Left lung (tissue), 14 donors: ENCODE data around the gene BOLA2. TPM values are rescaled to one million over a fixed set of nuclear protein-coding genes. Genes with fewer than 3 reads are reported as not detected.
"Not testable (repeated sequence)": the region's sequence is repeated elsewhere in the genome, so short reads cannot be mapped to it uniquely, and the experiment has no call there.

Experiments used
- ATAC-seq: fragments of 200-7000 bp; cut with Tn5 transposase; one replicate; pipeline ENCODE4 v1.9.1; 2020; ENCODE audit warnings: moderate library complexity
- DNase-seq, 4 donors: peaks; one replicate each; pipeline ENCODE4 v3.0.0-alpha.2; 2013 to 2020
- H3K27ac ChIP-seq, 2 donors: fragments of 200-600 bp; sonication (generic) in 1 of 2; one replicate each; pipeline versions ENCODE4 v1.5.0 to v1.8.0; 2020 to 2021
- H3K27me3 ChIP-seq, 2 donors: fragments of 200-600 bp; sonication (generic) in 1 of 2; one replicate each; pipeline versions ENCODE4 v1.5.0 to v1.8.0; 2020 to 2021
- H3K36me3 ChIP-seq, 2 donors: fragments of 200-600 bp; sonication (generic) in 1 of 2; one replicate each; pipeline versions ENCODE4 v1.5.0 to v1.8.0; 2020 to 2021
- H3K4me1 ChIP-seq, 2 donors: fragments of 200-600 bp; one replicate each; pipeline ENCODE4 v1.8.0; 2021
- H3K4me3 ChIP-seq, 2 donors: fragments of 200-600 bp; sonication (generic) in 1 of 2; one replicate each; pipeline versions ENCODE4 v1.5.0 to v1.8.0; 2020 to 2021; ENCODE audit warnings: mild to moderate bottlenecking in 1 of 2
- H3K9me3 ChIP-seq, 2 donors: fragments of 200-600 bp; sonication (generic) in 1 of 2; one replicate each; pipeline versions ENCODE4 v1.5.0 to v1.8.0; 2020 to 2021
- intact Hi-C, 2 donors: fragments of 100-400 bp; cut with DNase I; formaldehyde crosslinking; loops; one replicate each; pipeline versions ENCODE4 v1.11.2 to v1.14.2; 2022
- long read RNA-seq, 12 donors: library from polyadenylated mRNA in 2 of 12; unstranded in 2 of 12; transcript quantifications; one replicate each; pipeline ENCODE4 v2.0.0 and lab custom pipeline, GENCODE V29; 2019 to 2026
- polyA plus RNA-seq, 6 donors: library from polyadenylated mRNA; unstranded; fragments of 120-200 nt; gene quantifications; one replicate each; pipeline ENCODE4 v1.2.1, GENCODE V29; 2013; ENCODE audit not compliant: insufficient read length in 6 of 6
- total RNA-seq, 2 donors: library from RNA; stranded (reverse); fragmentation: NEBNext Ultra II Directional; extraction: Animal tissue kit (Norgen Biotek cat#: 25700); gene quantifications; one replicate each; pipeline ENCODE4 v1.2.1, GENCODE V29; 2021
- donor health status: DM: no; HTN: yes; CAD: no.
- donor health status: DM: no; HTN: no; CAD: no.

BOLA2 gene
- total RNA-seq: 1 to 10 TPM; 2.9 to 8.8 TPM
- 1 to 10 TPM; 3.9 to 8.3 (median 5.5) TPM for polyA plus RNA-seq
- long read RNA-seq, donor 1, transcript BOLA2-201 (3 exons, 1,012 nt): major isoform, 20 of 20 reads
- long read RNA-seq, donor 1, partial matches to known transcripts: 0 of 20 reads
- long read RNA-seq, donor 1, other reads (novel, unspliced or antisense): 0 of 20 reads
- long read RNA-seq, donor 2, transcript BOLA2-201 (3 exons, 1,012 nt): major isoform, 15 of 15 reads
- long read RNA-seq, donor 2, partial matches to known transcripts: 0 of 15 reads
- long read RNA-seq, donor 2, other reads (novel, unspliced or antisense): 0 of 15 reads
- long read RNA-seq, donor 3, transcript BOLA2-201 (3 exons, 1,012 nt): major isoform, 12 of 17 reads
- long read RNA-seq, donor 3, partial matches to known transcripts: 5 of 17 reads
- long read RNA-seq, donor 3, other reads (novel, unspliced or antisense): 0 of 17 reads
- long read RNA-seq, donor 4, transcript BOLA2-201 (3 exons, 1,012 nt): major isoform, 37 of 40 reads
- long read RNA-seq, donor 4, partial matches to known transcripts: 2 of 40 reads
- long read RNA-seq, donor 4, other reads (novel, unspliced or antisense): 1 of 40 reads
- long read RNA-seq, donor 5, transcript BOLA2-201 (3 exons, 1,012 nt): major isoform, 15 of 15 reads
- long read RNA-seq, donor 5, partial matches to known transcripts: 0 of 15 reads
- long read RNA-seq, donor 5, other reads (novel, unspliced or antisense): 0 of 15 reads
- long read RNA-seq, donor 6, transcript BOLA2-201 (3 exons, 1,012 nt): major isoform, 22 of 22 reads
- long read RNA-seq, donor 6, partial matches to known transcripts: 0 of 22 reads
- long read RNA-seq, donor 6, other reads (novel, unspliced or antisense): 0 of 22 reads
- long read RNA-seq, donor 7, transcript BOLA2-201 (3 exons, 1,012 nt): major isoform, 5 of 5 reads
- long read RNA-seq, donor 7, partial matches to known transcripts: 0 of 5 reads
- long read RNA-seq, donor 7, other reads (novel, unspliced or antisense): 0 of 5 reads
- long read RNA-seq, donor 8, transcript BOLA2-201 (3 exons, 1,012 nt): major isoform, 6 of 6 reads
- long read RNA-seq, donor 8, partial matches to known transcripts: 0 of 6 reads
- long read RNA-seq, donor 8, other reads (novel, unspliced or antisense): 0 of 6 reads
- long read RNA-seq, donor 9: 0 reads
- long read RNA-seq, donor 10, transcript BOLA2-201 (3 exons, 1,012 nt): major isoform, 44 of 47 reads
- long read RNA-seq, donor 10, partial matches to known transcripts: 0 of 47 reads
- long read RNA-seq, donor 10, other reads (novel, unspliced or antisense): 3 of 47 reads
- long read RNA-seq, donor 11: 0 reads
- long read RNA-seq, donor 12, partial matches to known transcripts: 0 of 4 reads
- long read RNA-seq, donor 12, other reads (novel, unspliced or antisense): 0 of 4 reads

- H3K27ac ChIP-seq, H3K4me3 ChIP-seq, H3K9me3 ChIP-seq, intact Hi-C loops, DNase-seq, H3K4me1 ChIP-seq, H3K36me3 ChIP-seq, H3K27me3 ChIP-seq: not testable (repeated sequence)
- ATAC-seq: peak; percentile 95
These were observed at the start of gene BOLA2, which contains the start of gene SLX1B for GRCh38 chr16:29454269-29454668. TSS of gene BOLA2 (minus strand) at chr16:29454351. CDS start at chr16:29454253, 98 bp downstream. TSS of gene SLX1B (plus strand) at chr16:29454533.

- H3K9me3 ChIP-seq, H3K36me3 ChIP-seq, H3K4me3 ChIP-seq, H3K27ac ChIP-seq, H3K4me1 ChIP-seq, intact Hi-C loops, ATAC-seq, H3K27me3 ChIP-seq: not testable (repeated sequence)
- DNase-seq: peak in 2 of 4 donors; percentile 27 to 73
These were observed 28.1 kb upstream of the BOLA2 start for GRCh38 chr16:29482276-29482675.

DNA sequence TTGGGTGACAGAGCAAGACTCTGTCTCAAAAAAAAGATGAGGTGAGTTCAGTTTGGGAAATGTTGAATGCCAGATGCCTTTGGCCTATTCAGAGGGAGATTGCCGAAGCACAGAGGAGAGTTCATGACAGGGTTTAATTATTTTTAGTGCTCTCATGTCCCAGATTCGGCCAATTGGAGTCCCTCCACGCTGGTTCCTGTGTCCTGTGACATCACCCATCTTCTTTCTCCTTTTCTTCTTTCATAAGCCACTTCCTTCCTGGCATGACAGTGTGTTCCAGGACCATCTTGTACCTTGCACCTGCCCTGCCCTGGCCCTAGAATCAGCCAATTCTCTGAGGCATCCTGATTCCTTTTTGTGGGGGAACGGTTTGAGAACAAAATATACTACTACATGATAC lies 17.9 kb upstream of the BOLA2 start:
- H3K4me1 ChIP-seq, H3K27me3 ChIP-seq, H3K36me3 ChIP-seq, H3K4me3 ChIP-seq, DNase-seq, ATAC-seq, H3K27ac ChIP-seq, intact Hi-C loops, H3K9me3 ChIP-seq: not testable (repeated sequence)

- H3K4me1 ChIP-seq, H3K27me3 ChIP-seq, H3K36me3 ChIP-seq, H3K9me3 ChIP-seq, intact Hi-C loops: not testable (repeated sequence)
- DNase-seq: peak in 2 of 4 donors; percentile 76 to 80
- H3K27ac ChIP-seq: peak overlapping the region; percentile 54 to 63
- peak overlapping the region in 1 of 2 donors; percentile 17 for H3K4me3 ChIP-seq
- peak; percentile 78 for ATAC-seq
These were observed 15.5 kb upstream of the BOLA2 start for GRCh38 chr16:29469660-29470059.

DNA sequence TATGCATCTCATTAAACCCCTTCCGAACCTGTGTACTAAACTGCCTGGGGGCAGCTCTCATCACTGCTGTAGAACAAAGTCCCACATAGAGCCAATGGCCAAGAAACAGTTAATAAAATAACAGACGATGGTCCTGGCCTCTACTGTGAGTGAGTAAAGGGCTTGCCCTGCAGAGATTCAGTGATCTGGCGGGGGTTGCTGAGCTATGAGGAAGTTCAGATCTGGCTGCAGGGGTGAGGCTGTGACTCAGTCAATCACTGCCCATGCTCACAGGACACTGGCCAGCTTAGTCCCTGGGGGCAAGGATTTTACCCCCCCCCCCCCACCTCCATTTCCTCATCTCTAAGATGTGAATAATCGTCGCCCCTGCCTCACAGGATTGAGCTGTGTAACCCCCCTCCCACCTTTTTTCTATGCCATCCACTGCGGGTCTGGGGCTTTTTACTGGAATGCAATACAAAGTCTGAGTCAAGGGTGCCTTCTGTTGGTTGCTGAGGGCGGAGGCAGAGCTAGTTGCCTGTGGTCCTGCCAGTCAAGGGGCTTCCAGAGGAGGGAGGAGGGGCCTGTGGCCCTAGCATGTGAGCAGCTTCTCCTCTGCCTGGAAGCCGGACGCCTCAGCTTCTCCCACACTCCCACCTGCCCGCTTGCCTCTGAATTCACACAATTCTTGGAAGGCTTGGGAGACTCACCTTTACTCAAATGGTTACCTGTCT lies 13.7 kb upstream of the BOLA2 start:
- peak; percentile 58 for ATAC-seq
- H3K4me3 ChIP-seq, intact Hi-C loops, H3K9me3 ChIP-seq, H3K27ac ChIP-seq, H3K4me1 ChIP-seq, H3K36me3 ChIP-seq, H3K27me3 ChIP-seq, DNase-seq: not testable (repeated sequence)

GRCh38 chr16:29466904-29467303 lies 12.8 kb upstream of the BOLA2 start:
- peak; percentile 38 for ATAC-seq
- DNase-seq, H3K4me1 ChIP-seq, intact Hi-C loops, H3K4me3 ChIP-seq, H3K27ac ChIP-seq, H3K27me3 ChIP-seq, H3K9me3 ChIP-seq, H3K36me3 ChIP-seq: not testable (repeated sequence)

GRCh38 chr16:29465985-29466824 lies 12.1 kb upstream of the BOLA2 start:
- intact Hi-C loops, DNase-seq, H3K36me3 ChIP-seq, H3K4me1 ChIP-seq, H3K27ac ChIP-seq, H3K4me3 ChIP-seq, H3K9me3 ChIP-seq, H3K27me3 ChIP-seq: not testable (repeated sequence)
- ATAC-seq: peak; percentile 67

GRCh38 chr16:29460647-29461030 lies 6.5 kb upstream of the BOLA2 start:
- ATAC-seq: peak; percentile 2

GRCh38 chr16:29459706-29460646 lies 5.8 kb upstream of the BOLA2 start, which contains the start of gene SULT1A4:
TSS of gene SULT1A4 (plus strand) at chr16:29459913. CDS start at chr16:29461386, 1,473 bp downstream.
- intact Hi-C loops, DNase-seq, H3K27me3 ChIP-seq, H3K36me3 ChIP-seq, H3K9me3 ChIP-seq, H3K4me1 ChIP-seq, H3K27ac ChIP-seq, H3K4me3 ChIP-seq: not testable (repeated sequence)
- ATAC-seq: peak; percentile 76

More at GRCh38 chr16:29460647-29461030, 6.5 kb upstream of the BOLA2 start:
- DNase-seq, H3K4me1 ChIP-seq, H3K9me3 ChIP-seq, H3K27me3 ChIP-seq, H3K27ac ChIP-seq, H3K36me3 ChIP-seq, intact Hi-C loops, H3K4me3 ChIP-seq: not testable (repeated sequence)

GRCh38 chr16:29457660-29458059 lies 3.5 kb upstream of the BOLA2 start:
- H3K9me3 ChIP-seq, H3K4me3 ChIP-seq, H3K27ac ChIP-seq, H3K27me3 ChIP-seq, ATAC-seq, intact Hi-C loops, H3K36me3 ChIP-seq, H3K4me1 ChIP-seq: not testable (repeated sequence)
- peak in 1 of 4 donors; percentile 43 for DNase-seq
